ENCODE measurements around the gene NBPF15. TPM values are rescaled to one million over a fixed set of nuclear protein-coding genes. Genes with fewer than 3 reads are reported as not detected.
"Not testable (repeated sequence)": the region's sequence is repeated elsewhere in the genome, so short reads cannot be mapped to it uniquely, and the experiment has no call there.

Gene NBPF15
- total and polyA plus RNA-seq, 3 experiments from 2014 or later = 20.3 to 24.5 (median 23.2) TPM

DNA sequence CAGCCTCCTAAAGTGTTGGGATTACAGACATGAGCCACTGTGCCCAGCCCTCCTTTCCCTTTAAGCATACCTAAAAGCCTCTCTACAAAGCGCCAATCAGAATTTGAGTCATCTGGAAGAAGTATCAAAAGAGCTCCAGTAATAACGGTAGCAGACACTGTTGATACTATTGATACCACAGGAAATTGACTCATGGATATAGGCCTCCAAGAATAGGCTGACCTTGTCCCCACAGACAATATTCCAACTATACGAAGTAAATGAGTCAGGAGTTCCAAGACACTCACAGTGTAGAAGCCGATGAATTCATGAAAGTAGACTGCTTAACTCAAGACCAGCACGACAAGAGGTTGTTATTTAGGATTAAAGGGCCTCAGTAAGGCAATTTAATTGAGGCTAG, 58.7 kb downstream of the NBPF15 start:
- H3K27ac ChIP-seq (ENCODE audit: low read depth, low read length); H3K27ac Mint-ChIP-seq; H3K4me1 Mint-ChIP-seq; H3K4me1 ChIP-seq (ENCODE audit: insufficient read depth, low read length); H3K4me3 Mint-ChIP-seq; H3K9me3 ChIP-seq (ENCODE audit: low read length); H3K4me3 ChIP-seq (ENCODE audit: low read length); POLR2A ChIA-PET; H3K36me3 Mint-ChIP-seq; DNase-seq; H3K36me3 ChIP-seq (ENCODE audit: insufficient read depth, low read length); H3K27me3 Mint-ChIP-seq; H3K27me3 ChIP-seq (ENCODE audit: insufficient read depth, low read length, poor library complexity, severe bottlenecking); CTCF ChIA-PET; H3K9me3 Mint-ChIP-seq: not testable (repeated sequence)

DNA sequence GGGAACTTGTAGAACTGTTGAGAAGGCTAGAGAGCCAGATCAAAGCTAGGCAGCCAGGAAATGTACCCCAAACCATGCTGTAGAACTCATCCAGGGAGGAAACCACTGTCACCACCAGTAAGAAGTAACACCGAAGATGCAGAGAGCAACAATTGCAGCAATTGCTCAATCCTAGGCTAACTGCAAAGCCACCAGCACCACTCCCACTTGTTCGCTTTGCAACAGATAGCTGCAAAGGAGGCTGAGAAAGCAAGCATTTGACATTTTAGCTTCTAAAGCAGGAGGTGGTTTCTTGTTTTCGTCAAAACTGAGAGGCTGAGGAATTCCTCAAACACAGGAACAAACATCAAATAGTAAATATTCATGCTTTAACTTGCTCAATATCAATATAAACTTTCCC, 89.8 kb downstream of the NBPF15 start:
- H3K9me3 ChIP-seq (ENCODE audit: low read length); H3K36me3 Mint-ChIP-seq; CTCF ChIA-PET: not testable (repeated sequence)

More for the DNA sequence above, 89.8 kb downstream of the NBPF15 start:
- H3K27ac Mint-ChIP-seq; H3K4me3 ChIP-seq (ENCODE audit: low read length); H3K27me3 Mint-ChIP-seq; H3K4me1 ChIP-seq (ENCODE audit: insufficient read depth, low read length); H3K27ac ChIP-seq (ENCODE audit: low read depth, low read length); POLR2A ChIA-PET; H3K4me3 Mint-ChIP-seq; H3K36me3 ChIP-seq (ENCODE audit: insufficient read depth, low read length); H3K27me3 ChIP-seq (ENCODE audit: insufficient read depth, low read length, poor library complexity, severe bottlenecking); H3K9me3 Mint-ChIP-seq; DNase-seq; H3K4me1 Mint-ChIP-seq: not testable (repeated sequence)

Other genes starting within 250 kb of the NBPF15 start
- not detected for gene PPIAL4E, start 88.0 kb downstream of the NBPF15 start, total RNA-seq
- gene PPIAL4E, start 88.0 kb downstream of the NBPF15 start, polyA plus RNA-seq = not detected
- gene PPIAL4F, start 131.2 kb upstream of the NBPF15 start, total RNA-seq = not detected
- not detected for gene PPIAL4F, start 131.2 kb upstream of the NBPF15 start, polyA plus RNA-seq

Data from CD8-positive, alpha-beta memory T cell (primary cell).